OCI-LY1 (cell line): Measurements from ENCODE around the gene EBLN1.

Experiments used
- H2AFZ ChIP-seq: fragments of 200-600 bp; sonication (generic), shearing (Covaris generic); 2 replicates; pipeline ENCODE4 v1.6.0; 2014; ENCODE audit warnings: antibody characterized with exemption, mild to moderate bottlenecking, low read length
- H3F3A ChIP-seq: fragments of 200-600 bp; sonication (generic), shearing (Covaris generic); 2 replicates; pipeline ENCODE4 v1.6.0; 2014; ENCODE audit warnings: mild to moderate bottlenecking, antibody characterized with exemption, low read length, moderate library complexity; ENCODE audit not compliant: insufficient read depth
- H3K27ac ChIP-seq: fragments of 200-600 bp; sonication (generic); 2 replicates; pipeline ENCODE4 v1.5.1; 2014; ENCODE audit warnings: low read length, mixed run types, mild to moderate bottlenecking, low read depth; ENCODE audit not compliant: poor library complexity, severe bottlenecking
- H3K27me3 ChIP-seq: fragments of 200-600 bp; sonication (generic); 2 replicates; pipeline ENCODE4 v1.6.0; 2014; ENCODE audit warnings: antibody characterized with exemption, mild to moderate bottlenecking, low read length, moderate library complexity; ENCODE audit not compliant: insufficient read depth
- H3K36me3 ChIP-seq: fragments of 200-600 bp; sonication (generic); 2 replicates; pipeline ENCODE4 v1.6.1; 2014; ENCODE audit warnings: mild to moderate bottlenecking, antibody characterized with exemption, low read length, moderate library complexity, mixed read lengths; ENCODE audit not compliant: insufficient read depth
- H3K4me1 ChIP-seq: fragments of 200-600 bp; sonication (generic); 2 replicates; pipeline ENCODE4 v1.5.1; 2014; ENCODE audit warnings: mild to moderate bottlenecking, low read length, moderate library complexity; ENCODE audit not compliant: insufficient read depth, severe bottlenecking
- H3K4me2 ChIP-seq: fragments of 200-600 bp; sonication (generic), shearing (Covaris generic); 2 replicates; pipeline ENCODE4 v1.6.1; 2014; ENCODE audit warnings: low read length
- H3K4me3 ChIP-seq: fragments of 200-600 bp; sonication (generic); 2 replicates; pipeline ENCODE4 v1.5.1; 2014; ENCODE audit warnings: low read length, low read depth, mild to moderate bottlenecking, mixed read lengths; ENCODE audit not compliant: poor library complexity, severe bottlenecking
- H3K79me2 ChIP-seq: fragments of 200-600 bp; shearing (Covaris generic); 2 replicates; pipeline ENCODE4 v1.6.1; 2016; ENCODE audit warnings: mixed run types, low read length, mixed read lengths; ENCODE audit not compliant: insufficient read depth
- H3K9ac ChIP-seq: fragments of 200-600 bp; sonication (generic), shearing (Covaris generic); 2 replicates; pipeline ENCODE4 v1.6.1; 2014; ENCODE audit warnings: mild to moderate bottlenecking, low read length, mixed read lengths
- H3K9me2 ChIP-seq: fragments of 200-600 bp; sonication (generic), shearing (Covaris generic); 2 replicates; pipeline ENCODE4 v1.6.1; 2014; ENCODE audit warnings: low read depth, mild to moderate bottlenecking, low read length, mixed read lengths
- H3K9me3 ChIP-seq: fragments of 200-600 bp; shearing (Covaris generic); 2 replicates; pipeline ENCODE4 v1.6.1; 2014; ENCODE audit warnings: low read length, mixed read lengths
- H4K20me1 ChIP-seq: fragments of 200-600 bp; sonication (generic), shearing (Covaris generic); 2 replicates; pipeline ENCODE4 v1.6.0; 2016; ENCODE audit warnings: mild to moderate bottlenecking, low read length; ENCODE audit not compliant: insufficient read depth
- CTCF ChIP-seq: fragments of 200-600 bp; sonication (generic), shearing (Covaris generic); IDR thresholded peaks from 2 replicates; pipeline ENCODE4 v1.5.1; 2017; ENCODE audit warnings: mild to moderate bottlenecking, antibody characterized with exemption, low read length, moderate library complexity, mixed read lengths
- EZH2 ChIP-seq: fragments of 200-600 bp; sonication (generic), shearing (Covaris generic); IDR thresholded peaks from 2 replicates; pipeline ENCODE4 v1.8.0; 2017; ENCODE audit warnings: borderline replicate concordance, mixed run types, mild to moderate bottlenecking, antibody characterized with exemption, low read length, moderate library complexity, mixed read lengths

EBLN1 gene

DNA sequence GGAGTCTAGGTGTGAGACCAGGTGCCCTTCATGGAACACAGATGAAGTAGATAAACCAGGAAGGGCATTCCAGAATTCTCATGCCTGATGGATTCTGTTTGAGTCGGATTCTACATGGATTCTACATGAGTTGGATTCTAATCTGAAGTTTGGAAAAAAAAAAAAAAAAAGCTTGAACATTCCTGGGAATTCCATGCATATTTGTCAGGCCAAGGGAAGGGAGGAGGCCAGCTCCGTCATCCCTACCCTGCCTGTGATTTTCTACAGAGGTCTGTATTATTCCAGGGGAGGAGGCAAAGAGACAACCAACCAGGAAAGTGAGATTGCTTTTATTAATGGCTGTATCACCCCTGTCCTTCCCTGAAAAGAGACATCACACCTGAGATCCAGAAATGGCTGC, 27.8 kb upstream of the EBLN1 start:
- no peak overlapping the region for H3K9ac ChIP-seq
- H3K27me3 ChIP-seq: no peaks in the 10 kb centered on the region
- no peak for TF ChIP-seq CTCF
- no peak for TF ChIP-seq EZH2
- H3K4me2 ChIP-seq: no peak overlapping the region
- H3K36me3 ChIP-seq: no peaks in the 10 kb centered on the region
- H3K9me3 ChIP-seq: no peaks in the 10 kb centered on the region
- H2AFZ ChIP-seq: no peak overlapping the region
- no peaks in the 10 kb centered on the region for H3F3A ChIP-seq
- H3K79me2 ChIP-seq: no peaks in the 10 kb centered on the region
- H4K20me1 ChIP-seq: no peaks in the 10 kb centered on the region
- no peaks in the 10 kb centered on the region for H3K9me2 ChIP-seq
- H3K4me3 ChIP-seq: no peak overlapping the region
- no peaks in the 10 kb centered on the region for H3K4me1 ChIP-seq
- H3K27ac ChIP-seq: no peak overlapping the region

DNA sequence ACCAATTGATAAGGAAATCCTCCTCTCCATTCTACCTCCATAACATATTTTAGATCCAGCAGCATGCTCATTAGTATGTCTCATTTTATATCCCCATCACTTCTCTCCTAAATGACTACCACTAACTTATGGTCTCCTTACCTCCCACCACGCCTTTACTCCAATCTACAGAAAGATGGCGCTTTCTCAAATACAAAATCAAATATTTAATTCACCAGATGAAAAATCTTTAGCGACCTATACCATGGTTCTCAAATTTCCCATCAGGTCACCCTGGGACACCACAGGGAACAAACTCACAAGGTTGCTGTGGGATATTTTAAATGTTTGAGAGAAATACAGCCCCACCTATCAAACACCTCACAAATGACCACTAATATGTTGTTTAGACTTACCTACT, 27.0 kb upstream of the EBLN1 start:
- Histone ChIP-seq H3K9me3 (no peaks in the 10 kb centered on the region), H2AFZ (no peak overlapping the region), H3K4me3 (no peak overlapping the region), H3K36me3 (no peaks in the 10 kb centered on the region), H3K4me1 (no peaks in the 10 kb centered on the region), H3K9ac (no peak overlapping the region), H4K20me1 (no peaks in the 10 kb centered on the region), H3K27ac (no peak overlapping the region), H3K27me3 (no peaks in the 10 kb centered on the region), H3F3A (no peaks in the 10 kb centered on the region), H3K9me2 (no peaks in the 10 kb centered on the region), H3K79me2 (no peaks in the 10 kb centered on the region), H3K4me2 (no peak overlapping the region)
- TF ChIP-seq CTCF (0 out of 2 replicates have a peak, but pooled peaks have one; percentile 24), EZH2 (no peak)

DNA sequence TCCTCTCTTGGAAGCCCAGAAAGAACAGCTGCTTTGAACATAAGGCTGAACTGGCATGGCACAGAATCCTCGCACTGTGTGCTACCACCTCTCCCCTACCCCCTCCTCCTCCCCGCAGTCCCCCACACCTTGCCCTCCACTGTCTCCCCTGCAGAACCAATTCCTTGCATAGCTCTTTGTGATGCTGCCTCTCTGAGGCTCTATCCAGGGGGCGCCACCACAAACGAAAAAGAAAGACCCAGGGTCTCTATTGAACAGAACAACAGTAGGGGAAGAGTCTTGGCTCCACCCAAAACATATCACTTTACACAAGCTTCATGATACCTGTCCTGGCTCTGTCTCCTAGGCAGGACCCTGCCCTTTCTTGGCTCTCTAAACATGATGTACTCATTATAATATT, 26.2 kb upstream of the EBLN1 start:
- no peak overlapping the region for H3K27ac ChIP-seq
- no peaks in the 10 kb centered on the region for H4K20me1 ChIP-seq
- TF ChIP-seq CTCF (peak; percentile 17; the same call in 1 of the 2 replicates), EZH2 (no peak)
- no peaks in the 10 kb centered on the region for H3K9me3 ChIP-seq
- H3K36me3 ChIP-seq: no peaks in the 10 kb centered on the region
- H3K9ac ChIP-seq: no peak overlapping the region
- no peaks in the 10 kb centered on the region for H3K9me2 ChIP-seq
- no peaks in the 10 kb centered on the region for H3F3A ChIP-seq
- no peaks in the 10 kb centered on the region for H3K27me3 ChIP-seq
- no peak overlapping the region for H3K4me2 ChIP-seq
- no peak overlapping the region for H2AFZ ChIP-seq
- no peaks in the 10 kb centered on the region for H3K79me2 ChIP-seq
- H3K4me1 ChIP-seq: no peaks in the 10 kb centered on the region
- no peak overlapping the region for H3K4me3 ChIP-seq
